Left lung (tissue), 10 donors: Measurements from ENCODE around the gene OSBPL2. TPM values are rescaled to one million over a fixed set of nuclear protein-coding genes. Genes with fewer than 3 reads are reported as not detected.

Experiments
- ATAC-seq: fragments of 200-7000 bp; cut with Tn5 transposase; one replicate; pipeline ENCODE4 v1.9.1; 2020; ENCODE audit warnings: moderate library complexity
- DNase-seq, 4 donors: peaks; one replicate each; pipeline ENCODE4 v3.0.0-alpha.2; 2013 to 2020
- H3K27ac ChIP-seq, 2 donors: fragments of 200-600 bp; sonication (generic) in 1 of 2; one replicate each; pipeline versions ENCODE4 v1.5.0 to v1.8.0; 2020 to 2021
- H3K27me3 ChIP-seq, 2 donors: fragments of 200-600 bp; sonication (generic) in 1 of 2; one replicate each; pipeline versions ENCODE4 v1.5.0 to v1.8.0; 2020 to 2021
- H3K36me3 ChIP-seq, 2 donors: fragments of 200-600 bp; sonication (generic) in 1 of 2; one replicate each; pipeline versions ENCODE4 v1.5.0 to v1.8.0; 2020 to 2021
- H3K4me1 ChIP-seq, 2 donors: fragments of 200-600 bp; one replicate each; pipeline ENCODE4 v1.8.0; 2021
- H3K4me3 ChIP-seq, 2 donors: fragments of 200-600 bp; sonication (generic) in 1 of 2; one replicate each; pipeline versions ENCODE4 v1.5.0 to v1.8.0; 2020 to 2021; ENCODE audit warnings: mild to moderate bottlenecking in 1 of 2
- H3K9me3 ChIP-seq, 2 donors: fragments of 200-600 bp; sonication (generic) in 1 of 2; one replicate each; pipeline versions ENCODE4 v1.5.0 to v1.8.0; 2020 to 2021
- CTCF ChIP-seq, 2 donors: fragments of 200-600 bp; sonication (generic) in 1 of 2; IDR thresholded peaks; one replicate each; pipeline versions ENCODE4 v1.5.0 to v1.8.0; 2021; ENCODE audit warnings: antibody characterized with exemption in 2 of 2
- intact Hi-C, 2 donors: fragments of 100-400 bp; cut with DNase I; formaldehyde crosslinking; loops; one replicate each; pipeline versions ENCODE4 v1.11.2 to v1.14.2; 2022
- polyA plus RNA-seq, 6 donors: library from polyadenylated mRNA; unstranded; fragments of 120-200 nt; gene quantifications; one replicate each; pipeline ENCODE4 v1.2.1, GENCODE V29; 2013; ENCODE audit not compliant: insufficient read length in 6 of 6
- total RNA-seq, 2 donors: library from RNA; stranded (reverse); fragmentation: NEBNext Ultra II Directional; extraction: Animal tissue kit (Norgen Biotek cat#: 25700); gene quantifications; one replicate each; pipeline ENCODE4 v1.2.1, GENCODE V29; 2021
- donor health status: DM: no; HTN: yes; CAD: no.
- donor health status: DM: no; HTN: no; CAD: no.

The OSBPL2 gene
- total and polyA plus RNA-seq, 8 donors = 25.6 to 47.3 (median 32.4) TPM

- Histone ChIP-seq H3K4me1 (no peaks in the 10 kb centered on the region), H3K9me3 (no peaks in the 10 kb centered on the region), H3K36me3 (peaks cover 0 to 88% of the 10 kb centered on the region in 2 donors), H3K27me3 (no peaks in the 10 kb centered on the region), H3K4me3 (no peak overlapping the region), H3K27ac (no peak overlapping the region)
- intact Hi-C loops = no loop called here
- no peak for TF ChIP-seq CTCF (IDR thresholded peaks at IDR 0.05)
- peak in 1 of 4 donors; percentile 72 for DNase-seq
- no peak for ATAC-seq
Measured at GRCh38 chr20:62325172-62325905, 87.0 kb downstream of the OSBPL2 start.

GRCh38 chr20:62326559-62326958 is 88.2 kb downstream of the OSBPL2 start:
- Histone ChIP-seq H3K27ac (no peak overlapping the region), H3K9me3 (no peaks in the 10 kb centered on the region), H3K4me1 (no peaks in the 10 kb centered on the region), H3K36me3 (peaks cover 0 to 95% of the 10 kb centered on the region in 2 donors), H3K27me3 (no peaks in the 10 kb centered on the region), H3K4me3 (no peak overlapping the region)
- DNase-seq (peak in 1 of 4 donors; percentile 68), ATAC-seq (no peak)
- no peak for TF ChIP-seq CTCF (IDR thresholded peaks at IDR 0.05)
- intact Hi-C loops = no loop called here

GRCh38 chr20:62326959-62327725 is 88.8 kb downstream of the OSBPL2 start:
- TF ChIP-seq CTCF (IDR thresholded peaks at IDR 0.05) = no peak
- intact Hi-C loops = no loop called here
- ATAC-seq (no peak), DNase-seq (peak in 1 of 4 donors; percentile 58)
- H3K27ac ChIP-seq = no peak overlapping the region
- no peaks in the 10 kb centered on the region for H3K9me3 ChIP-seq
- peaks cover 0 to 95% of the 10 kb centered on the region in 2 donors for H3K36me3 ChIP-seq
- no peaks in the 10 kb centered on the region for H3K27me3 ChIP-seq
- H3K4me1 ChIP-seq = no peaks in the 10 kb centered on the region
- no peak overlapping the region for H3K4me3 ChIP-seq

- ATAC-seq = no peak
- Histone ChIP-seq H3K4me1 (no peaks in the 10 kb centered on the region), H3K36me3 (peaks cover 0 to 98% of the 10 kb centered on the region in 2 donors), H3K9me3 (no peaks in the 10 kb centered on the region), H3K27me3 (no peaks in the 10 kb centered on the region), H3K4me3 (no peak overlapping the region), H3K27ac (no peak overlapping the region)
- no peak for TF ChIP-seq CTCF (IDR thresholded peaks at IDR 0.05)
- intact Hi-C loops = no loop called here
- peak in 1 of 4 donors; percentile 77 for DNase-seq
Measured at GRCh38 chr20:62327726-62328495, 89.6 kb downstream of the OSBPL2 start.
